Chondrocyte (in vitro differentiated cells): Measurements from ENCODE around the gene DPP10. TPM values are rescaled to one million over a fixed set of nuclear protein-coding genes. Genes with fewer than 3 reads are reported as not detected.

Source experiments
- DNase-seq: peaks from one replicate; pipeline ENCODE4 v3.0.0; 2021; ENCODE audit warnings: mixed read lengths, low spot score
- H3K27ac Mint-ChIP-seq: one replicate; pipeline ENCODE4 v1.8.0; 2021; ENCODE audit warnings: mild to moderate bottlenecking, moderate library complexity, mixed read lengths; ENCODE audit not compliant: unreplicated experiment
- H3K27me3 Mint-ChIP-seq: 2 replicates; pipeline ENCODE4 v1.8.0; 2021; ENCODE audit warnings: low read depth, mixed read lengths
- H3K36me3 Mint-ChIP-seq: 2 replicates; pipeline ENCODE4 v1.8.0; 2021; ENCODE audit warnings: low read depth, mixed read lengths
- H3K4me1 Mint-ChIP-seq: 2 replicates; pipeline ENCODE4 v1.8.0; 2021; ENCODE audit warnings: low read depth, mild to moderate bottlenecking, mixed read lengths
- H3K4me3 Mint-ChIP-seq: one replicate; pipeline ENCODE4 v1.8.0; 2021; ENCODE audit warnings: mild to moderate bottlenecking, moderate library complexity, mixed read lengths; ENCODE audit not compliant: unreplicated experiment
- H3K9me3 Mint-ChIP-seq: 2 replicates; pipeline ENCODE4 v1.8.0; 2021; ENCODE audit warnings: low read depth, mixed read lengths
- CTCF ChIP-seq: fragments of 200-600 bp; sonication (generic); IDR thresholded peaks from 2 replicates; pipeline ENCODE4 v1.5.0; 2021; ENCODE audit warnings: antibody characterized with exemption, mild to moderate bottlenecking, moderate library complexity
- total RNA-seq: library from RNA; stranded (reverse); gene quantifications from 3 replicates; pipeline ENCODE4 v1.2.1, GENCODE V29; 2021

Gene DPP10
- total RNA-seq, 1 donor from 2014 or later: not detected

DNA sequence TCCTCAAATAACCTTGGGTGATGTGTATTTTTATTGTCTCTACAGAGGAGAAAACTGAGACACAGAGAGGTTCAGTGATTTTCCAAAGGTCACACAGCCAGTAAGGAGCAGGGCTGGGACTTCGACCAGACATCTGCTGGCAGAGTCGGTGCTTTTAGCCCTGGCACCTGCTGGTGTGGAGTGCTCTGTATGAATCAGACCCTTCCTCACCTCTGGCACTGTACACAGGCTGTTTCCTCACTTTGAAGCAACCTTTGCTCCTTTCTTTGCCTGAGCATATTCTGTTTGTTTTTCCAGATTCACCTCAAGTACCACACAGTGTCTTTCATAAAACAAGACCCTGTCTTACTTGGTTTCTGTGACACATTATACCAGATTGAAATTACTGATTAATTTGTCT is 107.9 kb downstream of the DPP10 start:
- Mint-ChIP-seq H3K27ac (no peak overlapping the region), H3K36me3 (no peaks in the 10 kb centered on the region), H3K4me1 (no peaks in the 10 kb centered on the region), H3K9me3 (no peaks in the 10 kb centered on the region), H3K27me3 (peaks cover 20% of the 10 kb centered on the region), H3K4me3 (no peak overlapping the region)
- DNase-seq: no peak
- TF ChIP-seq CTCF: no peak

DNA sequence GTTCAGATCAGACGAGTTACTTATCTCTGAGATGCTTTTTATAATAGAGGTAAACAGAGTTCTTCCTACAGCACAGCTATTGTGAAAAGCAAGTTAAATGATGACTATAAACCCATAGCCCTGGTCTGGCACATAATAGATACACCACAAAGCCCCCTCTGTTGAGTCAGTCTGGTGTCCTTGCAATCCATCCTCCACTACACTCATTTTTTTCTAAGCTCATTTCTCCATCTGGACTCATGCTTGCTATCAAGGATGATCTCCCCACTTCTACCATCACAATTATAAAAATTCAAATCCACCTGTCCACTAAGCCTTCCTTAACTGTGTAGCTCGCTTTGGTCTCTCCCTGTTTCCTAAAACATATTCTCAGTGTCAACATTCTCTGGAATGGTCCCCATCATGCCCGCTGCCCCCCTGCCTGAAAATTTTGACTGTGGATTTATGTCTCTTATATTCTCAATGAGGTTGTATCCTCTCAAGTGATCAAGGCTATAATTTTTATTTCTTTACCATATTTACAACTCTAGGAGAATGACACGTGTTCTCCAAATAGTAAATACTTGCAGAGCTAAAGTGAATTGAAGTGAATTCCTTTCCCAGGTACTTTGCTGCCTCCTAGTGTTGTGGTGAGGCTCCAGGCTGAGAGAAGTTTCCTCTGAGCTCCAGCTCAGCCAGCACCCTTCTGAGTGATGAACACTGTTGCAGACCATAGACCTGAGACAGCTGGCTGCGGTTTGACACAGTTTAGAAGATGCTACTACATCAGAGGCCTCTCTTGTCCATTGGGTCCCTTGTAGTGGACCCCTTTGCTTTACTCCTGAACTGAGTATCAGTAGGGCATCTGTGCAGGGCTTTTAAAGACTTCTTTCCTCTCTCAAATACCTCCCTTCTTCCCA is 108.7 kb downstream of the DPP10 start:
- peak; percentile 80 for TF ChIP-seq CTCF
- Mint-ChIP-seq H3K9me3 (no peaks in the 10 kb centered on the region), H3K36me3 (no peaks in the 10 kb centered on the region), H3K27me3 (peaks cover 20% of the 10 kb centered on the region), H3K4me1 (no peaks in the 10 kb centered on the region), H3K27ac (no peak overlapping the region), H3K4me3 (no peak overlapping the region)
- no peak for DNase-seq

DNA sequence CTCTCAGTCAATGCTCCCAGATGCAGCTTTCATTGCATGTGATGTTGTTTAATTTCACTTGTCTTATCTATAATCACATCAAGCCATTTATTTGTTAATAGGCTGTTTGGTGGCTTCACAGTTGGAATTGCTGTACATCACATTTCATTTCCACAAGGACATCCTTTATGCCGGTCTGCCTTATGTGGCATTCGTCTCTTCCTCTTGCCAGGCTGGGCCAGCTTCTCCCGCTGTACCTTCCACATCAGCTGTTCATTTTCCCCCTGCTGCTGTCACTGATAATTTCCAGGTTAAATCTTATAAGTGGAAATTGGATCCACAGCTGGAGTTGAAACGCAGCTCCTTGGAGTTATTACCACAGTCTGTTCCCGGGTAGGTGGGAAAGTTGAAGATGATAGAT is 110.6 kb downstream of the DPP10 start:
- no peak for TF ChIP-seq CTCF
- H3K4me3 Mint-ChIP-seq: no peak overlapping the region
- no peaks in the 10 kb centered on the region for H3K9me3 Mint-ChIP-seq
- DNase-seq: no peak
- peaks cover 19% of the 10 kb centered on the region for H3K27me3 Mint-ChIP-seq
- no peaks in the 10 kb centered on the region for H3K36me3 Mint-ChIP-seq
- H3K4me1 Mint-ChIP-seq: no peaks in the 10 kb centered on the region
- no peak overlapping the region for H3K27ac Mint-ChIP-seq

- Mint-ChIP-seq H3K4me3 (no peak overlapping the region), H3K36me3 (no peaks in the 10 kb centered on the region)
Observed at GRCh38 chr2:114569166-114569565, 126.7 kb downstream of the DPP10 start.

GRCh38 chr2:114577657-114578056 is 135.2 kb downstream of the DPP10 start:
- Mint-ChIP-seq H3K36me3 (no peaks in the 10 kb centered on the region), H3K4me1 (no peaks in the 10 kb centered on the region), H3K4me3 (no peak overlapping the region), H3K27me3 (peaks cover 7% of the 10 kb centered on the region), H3K9me3 (no peaks in the 10 kb centered on the region), H3K27ac (no peak overlapping the region)
- no peak for TF ChIP-seq CTCF
- no peak for DNase-seq

More at GRCh38 chr2:114569166-114569565, 126.7 kb downstream of the DPP10 start:
- peaks cover 2% of the 10 kb centered on the region for H3K27me3 Mint-ChIP-seq
- no peaks in the 10 kb centered on the region for H3K9me3 Mint-ChIP-seq
- no peak overlapping the region for H3K27ac Mint-ChIP-seq
- no peak for DNase-seq
- H3K4me1 Mint-ChIP-seq: no peaks in the 10 kb centered on the region
- TF ChIP-seq CTCF: no peak
